ENCODE results near the gene DEPDC5. TPM values are rescaled to one million over a fixed set of nuclear protein-coding genes. Genes with fewer than 3 reads are reported as not detected.

DEPDC5 gene
- polyA plus RNA-seq, 1 experiment = 14.3 TPM

- ChIA-PET POLR2A (interaction anchor here (0.5 kb wide), 1 partner anchor 31 kb away, joined by 4 read pairs; no protein-coding TSS in a partner anchor), CTCF (no interaction called here)
- no peaks in the 10 kb centered on the region for H3K9me3 ChIP-seq (ENCODE audit: control insufficient read depth, insufficient read depth, low read length)
- no peak for DNase-seq (ENCODE audit: low read depth, low spot score)
- no peak overlapping the region for H3K27ac ChIP-seq (ENCODE audit: low read depth, low read length)
- no peak overlapping the region for H3K4me3 ChIP-seq (ENCODE audit: low read depth, low read length)
- H3K27me3 ChIP-seq (ENCODE audit: control insufficient read depth, insufficient read depth, low read length) = no peaks in the 10 kb centered on the region
- TF ChIP-seq, protein P1, sequence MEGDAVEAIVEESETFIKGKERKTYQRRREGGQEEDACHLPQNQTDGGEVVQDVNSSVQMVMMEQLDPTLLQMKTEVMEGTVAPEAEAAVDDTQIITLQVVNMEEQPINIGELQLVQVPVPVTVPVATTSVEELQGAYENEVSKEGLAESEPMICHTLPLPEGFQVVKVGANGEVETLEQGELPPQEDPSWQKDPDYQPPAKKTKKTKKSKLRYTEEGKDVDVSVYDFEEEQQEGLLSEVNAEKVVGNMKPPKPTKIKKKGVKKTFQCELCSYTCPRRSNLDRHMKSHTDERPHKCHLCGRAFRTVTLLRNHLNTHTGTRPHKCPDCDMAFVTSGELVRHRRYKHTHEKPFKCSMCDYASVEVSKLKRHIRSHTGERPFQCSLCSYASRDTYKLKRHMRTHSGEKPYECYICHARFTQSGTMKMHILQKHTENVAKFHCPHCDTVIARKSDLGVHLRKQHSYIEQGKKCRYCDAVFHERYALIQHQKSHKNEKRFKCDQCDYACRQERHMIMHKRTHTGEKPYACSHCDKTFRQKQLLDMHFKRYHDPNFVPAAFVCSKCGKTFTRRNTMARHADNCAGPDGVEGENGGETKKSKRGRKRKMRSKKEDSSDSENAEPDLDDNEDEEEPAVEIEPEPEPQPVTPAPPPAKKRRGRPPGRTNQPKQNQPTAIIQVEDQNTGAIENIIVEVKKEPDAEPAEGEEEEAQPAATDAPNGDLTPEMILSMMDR (IDR thresholded peaks at IDR 0.05; ENCODE audit: low read depth, low read length) = no peak
Observed at GRCh38 chr22:31881865-31882264, 128.0 kb downstream of the DEPDC5 start.

- TF ChIP-seq, protein P1 (IDR thresholded peaks at IDR 0.05; ENCODE audit: low read depth, low read length) = no peak
- H3K9me3 ChIP-seq (ENCODE audit: control insufficient read depth, insufficient read depth, low read length) = no peaks in the 10 kb centered on the region
- no peak for DNase-seq (ENCODE audit: low read depth, low spot score)
- H3K27ac ChIP-seq (ENCODE audit: low read depth, low read length) = no peak overlapping the region
- H3K4me3 ChIP-seq (ENCODE audit: low read depth, low read length) = no peak overlapping the region
- H3K27me3 ChIP-seq (ENCODE audit: control insufficient read depth, insufficient read depth, low read length) = no peaks in the 10 kb centered on the region
- CTCF ChIA-PET = no interaction called here
- POLR2A ChIA-PET = no interaction called here
Observed at GRCh38 chr22:31882971-31883370, 129.2 kb downstream of the DEPDC5 start.

DNA sequence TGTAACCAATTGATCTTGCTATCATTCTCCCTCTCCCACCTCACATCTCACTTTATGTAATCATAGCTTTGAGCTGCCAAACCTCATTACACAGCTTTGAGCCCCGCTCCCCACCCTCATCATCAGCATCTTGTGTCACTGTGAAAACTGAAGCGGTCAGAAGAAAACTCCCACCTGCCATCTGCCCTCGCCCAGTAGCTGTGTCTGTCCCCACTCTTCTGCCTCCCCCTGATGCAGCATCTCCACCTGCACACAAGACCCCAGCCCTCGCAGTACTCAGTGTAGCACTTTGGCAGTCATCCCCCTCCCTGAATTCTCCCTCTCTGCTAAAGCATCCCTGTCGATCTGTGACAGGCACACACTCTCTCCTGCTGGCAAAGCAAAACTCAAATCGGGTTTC is 130.2 kb downstream of the DEPDC5 start:
- ChIA-PET CTCF (no interaction called here), POLR2A (no interaction called here)
- H3K27ac ChIP-seq (ENCODE audit: low read depth, low read length) = no peak overlapping the region
- TF ChIP-seq, protein P1 (IDR thresholded peaks at IDR 0.05; ENCODE audit: low read depth, low read length) = no peak
- H3K9me3 ChIP-seq (ENCODE audit: control insufficient read depth, insufficient read depth, low read length) = no peaks in the 10 kb centered on the region
- H3K27me3 ChIP-seq (ENCODE audit: control insufficient read depth, insufficient read depth, low read length) = no peaks in the 10 kb centered on the region
- no peak for DNase-seq (ENCODE audit: low read depth, low spot score)
- H3K4me3 ChIP-seq (ENCODE audit: low read depth, low read length) = no peak overlapping the region

GRCh38 chr22:31891366-31892079 is 137.7 kb downstream of the DEPDC5 start:
- ChIA-PET CTCF (interaction anchor here (1.1 to 2.0 kb wide), 2 partner anchors 79 to 226 kb away, joined by 6 to 7 read pairs; no protein-coding TSS in a partner anchor), POLR2A (interaction anchor here (0.6 kb wide), 1 partner anchor 193 kb away, joined by 5 read pairs; no protein-coding TSS in a partner anchor)
- H3K4me3 ChIP-seq (ENCODE audit: low read depth, low read length) = no peak overlapping the region
- TF ChIP-seq, protein P1 (IDR thresholded peaks at IDR 0.05; ENCODE audit: low read depth, low read length) = no peak
- no peaks in the 10 kb centered on the region for H3K9me3 ChIP-seq (ENCODE audit: control insufficient read depth, insufficient read depth, low read length)
- no peak for DNase-seq (ENCODE audit: low read depth, low spot score)
- H3K27ac ChIP-seq (ENCODE audit: low read depth, low read length) = no peak overlapping the region
- H3K27me3 ChIP-seq (ENCODE audit: control insufficient read depth, insufficient read depth, low read length) = no peaks in the 10 kb centered on the region

DNA sequence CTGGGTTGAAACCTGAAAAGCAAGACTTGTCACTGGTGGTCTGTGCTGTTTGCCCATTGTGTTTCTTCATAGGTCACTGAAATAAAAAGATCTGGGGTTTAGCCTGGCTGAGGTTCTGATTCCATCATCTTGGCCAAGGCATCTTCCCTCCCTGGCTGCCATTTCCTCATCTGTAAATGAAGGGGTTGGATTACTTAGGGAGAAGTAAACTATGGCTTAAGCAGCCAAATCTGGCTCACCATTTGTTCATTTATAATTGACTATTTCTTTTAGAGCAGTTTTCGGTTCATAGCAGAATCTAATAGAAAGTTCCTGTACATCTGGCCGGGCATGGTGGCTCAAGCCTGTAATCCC is 138.2 kb downstream of the DEPDC5 start:
- no peak for DNase-seq (ENCODE audit: low read depth, low spot score)
- CTCF ChIA-PET = interaction anchor here (2.0 kb wide), 1 partner anchor 78 kb away, joined by 7 read pairs; no protein-coding TSS in a partner anchor
- POLR2A ChIA-PET = interaction anchor here (0.6 kb wide), 1 partner anchor 194 kb away, joined by 5 read pairs; no protein-coding TSS in a partner anchor
- Histone ChIP-seq H3K27ac (ENCODE audit: low read depth, low read length) (no peak overlapping the region), H3K9me3 (ENCODE audit: control insufficient read depth, insufficient read depth, low read length) (no peaks in the 10 kb centered on the region), H3K4me3 (ENCODE audit: low read depth, low read length) (no peak overlapping the region), H3K27me3 (ENCODE audit: control insufficient read depth, insufficient read depth, low read length) (no peaks in the 10 kb centered on the region)
- TF ChIP-seq, protein P1 (IDR thresholded peaks at IDR 0.05; ENCODE audit: low read depth, low read length) = no peak

All from AG04450 (cell line).